Measurements from ENCODE around the gene DKK3. TPM values are rescaled to one million over a fixed set of nuclear protein-coding genes. Genes with fewer than 3 reads are reported as not detected.

Gene DKK3
- total RNA-seq, 1 donor from 2014 or later: not detected

GRCh38 chr11:11968511-11969280 lies 39.7 kb downstream of the DKK3 start:
- intact Hi-C loops (cut with micrococcal nuclease): loop anchor here (5.0 kb wide), 1 partner anchor 36 kb away; no protein-coding TSS in a partner anchor

- intact Hi-C loops (cut with micrococcal nuclease): loop anchor here (5.0 kb wide), 1 partner anchor 36 kb away; no protein-coding TSS in a partner anchor
These were observed 40.5 kb downstream of the DKK3 start for GRCh38 chr11:11967669-11968510.

- intact Hi-C loops (cut with micrococcal nuclease): loop anchor here (5.0 kb wide), 1 partner anchor 35 kb away; no protein-coding TSS in a partner anchor
These were observed 41.4 kb downstream of the DKK3 start for GRCh38 chr11:11966826-11967668.

GRCh38 chr11:11966354-11966741 lies 42.1 kb downstream of the DKK3 start:
- intact Hi-C loops (cut with micrococcal nuclease): loop anchor here (5.0 kb wide), 1 partner anchor 34 kb away; no protein-coding TSS in a partner anchor

- intact Hi-C loops (cut with micrococcal nuclease): loop anchor here (5.0 kb wide), 1 partner anchor 34 kb away; no protein-coding TSS in a partner anchor
These were observed 42.6 kb downstream of the DKK3 start for GRCh38 chr11:11965656-11966353.

- intact Hi-C loops (cut with micrococcal nuclease): loop anchor here (5.0 kb wide), 1 partner anchor 33 kb away; no protein-coding TSS in a partner anchor
These were observed 43.2 kb downstream of the DKK3 start for GRCh38 chr11:11965192-11965591.

- intact Hi-C loops (cut with micrococcal nuclease): loop anchor here (5.0 kb wide), 1 partner anchor 32 kb away; no protein-coding TSS in a partner anchor
These were observed 43.7 kb downstream of the DKK3 start for GRCh38 chr11:11964774-11965150.

GRCh38 chr11:11963842-11964773 lies 44.3 kb downstream of the DKK3 start:
- intact Hi-C loops (cut with micrococcal nuclease): no loop called here

- intact Hi-C loops (cut with micrococcal nuclease): no loop called here
These were observed 45.4 kb downstream of the DKK3 start for GRCh38 chr11:11963067-11963466.

GRCh38 chr11:11961399-11962028 lies 46.9 kb downstream of the DKK3 start:
- intact Hi-C loops (cut with micrococcal nuclease): no loop called here

- intact Hi-C loops (cut with micrococcal nuclease): no loop called here
These were observed 47.7 kb downstream of the DKK3 start for GRCh38 chr11:11960687-11961086.

GRCh38 chr11:11959601-11960000 lies 48.8 kb downstream of the DKK3 start:
- intact Hi-C loops (cut with micrococcal nuclease): no loop called here

GRCh38 chr11:11958403-11959231 lies 49.8 kb downstream of the DKK3 start:
- intact Hi-C loops (cut with micrococcal nuclease): no loop called here

GRCh38 chr11:11956006-11956405 lies 52.4 kb downstream of the DKK3 start:
- intact Hi-C loops (cut with micrococcal nuclease): no loop called here

- intact Hi-C loops (cut with micrococcal nuclease): no loop called here
These were observed 56.4 kb downstream of the DKK3 start for GRCh38 chr11:11952036-11952435.

GRCh38 chr11:11949482-11949881 lies 58.9 kb downstream of the DKK3 start:
- intact Hi-C loops (cut with micrococcal nuclease): no loop called here

GRCh38 chr11:11948242-11948947 lies 60.0 kb downstream of the DKK3 start:
- intact Hi-C loops (cut with micrococcal nuclease): no loop called here

Measured in T-helper 2 cell treated with Interferon-gamma antibody and Interleukin-4, amounts not matched to agents 100 ng/mL and 5 ng/mL, for 36 hours (primary cell).